Fibroblast of pulmonary artery (primary cell): Measurements from ENCODE around the gene FGFR2.
A peak's percentile ranks its signal among the peaks of the same experiment; 100 is the strongest.

ENCODE experiments used
- DNase-seq: peaks from one replicate; pipeline ENCODE4 v3.0.0-alpha.2; 2010; ENCODE audit warnings: low read depth
- H3K4me3 ChIP-seq: replicated peaks from 2 replicates; pipeline ENCODE4 v1.5.1; 2011; ENCODE audit warnings: low read depth, mild to moderate bottlenecking, control low read depth, low read length, moderate library complexity
- TF ChIP-seq, protein P1 (sequence below): IDR thresholded peaks from 2 replicates; pipeline ENCODE4 v1.5.1; 2011; ENCODE audit warnings: mild to moderate bottlenecking, control low read depth, low read length, inconsistent platforms; ENCODE audit errors: missing control alignments

Gene FGFR2

GRCh38 chr10:121611393-121612159 is 13.3 kb upstream of the FGFR2 start:
- TF ChIP-seq, protein P1, sequence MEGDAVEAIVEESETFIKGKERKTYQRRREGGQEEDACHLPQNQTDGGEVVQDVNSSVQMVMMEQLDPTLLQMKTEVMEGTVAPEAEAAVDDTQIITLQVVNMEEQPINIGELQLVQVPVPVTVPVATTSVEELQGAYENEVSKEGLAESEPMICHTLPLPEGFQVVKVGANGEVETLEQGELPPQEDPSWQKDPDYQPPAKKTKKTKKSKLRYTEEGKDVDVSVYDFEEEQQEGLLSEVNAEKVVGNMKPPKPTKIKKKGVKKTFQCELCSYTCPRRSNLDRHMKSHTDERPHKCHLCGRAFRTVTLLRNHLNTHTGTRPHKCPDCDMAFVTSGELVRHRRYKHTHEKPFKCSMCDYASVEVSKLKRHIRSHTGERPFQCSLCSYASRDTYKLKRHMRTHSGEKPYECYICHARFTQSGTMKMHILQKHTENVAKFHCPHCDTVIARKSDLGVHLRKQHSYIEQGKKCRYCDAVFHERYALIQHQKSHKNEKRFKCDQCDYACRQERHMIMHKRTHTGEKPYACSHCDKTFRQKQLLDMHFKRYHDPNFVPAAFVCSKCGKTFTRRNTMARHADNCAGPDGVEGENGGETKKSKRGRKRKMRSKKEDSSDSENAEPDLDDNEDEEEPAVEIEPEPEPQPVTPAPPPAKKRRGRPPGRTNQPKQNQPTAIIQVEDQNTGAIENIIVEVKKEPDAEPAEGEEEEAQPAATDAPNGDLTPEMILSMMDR: no peak

GRCh38 chr10:121610798-121611323 is 12.6 kb upstream of the FGFR2 start:
- no peak overlapping the region for H3K4me3 ChIP-seq
- TF ChIP-seq, protein P1: no peak
- DNase-seq: no peak

More at GRCh38 chr10:121611393-121612159, 13.3 kb upstream of the FGFR2 start:
- H3K4me3 ChIP-seq: no peak overlapping the region
- DNase-seq: no peak

DNA sequence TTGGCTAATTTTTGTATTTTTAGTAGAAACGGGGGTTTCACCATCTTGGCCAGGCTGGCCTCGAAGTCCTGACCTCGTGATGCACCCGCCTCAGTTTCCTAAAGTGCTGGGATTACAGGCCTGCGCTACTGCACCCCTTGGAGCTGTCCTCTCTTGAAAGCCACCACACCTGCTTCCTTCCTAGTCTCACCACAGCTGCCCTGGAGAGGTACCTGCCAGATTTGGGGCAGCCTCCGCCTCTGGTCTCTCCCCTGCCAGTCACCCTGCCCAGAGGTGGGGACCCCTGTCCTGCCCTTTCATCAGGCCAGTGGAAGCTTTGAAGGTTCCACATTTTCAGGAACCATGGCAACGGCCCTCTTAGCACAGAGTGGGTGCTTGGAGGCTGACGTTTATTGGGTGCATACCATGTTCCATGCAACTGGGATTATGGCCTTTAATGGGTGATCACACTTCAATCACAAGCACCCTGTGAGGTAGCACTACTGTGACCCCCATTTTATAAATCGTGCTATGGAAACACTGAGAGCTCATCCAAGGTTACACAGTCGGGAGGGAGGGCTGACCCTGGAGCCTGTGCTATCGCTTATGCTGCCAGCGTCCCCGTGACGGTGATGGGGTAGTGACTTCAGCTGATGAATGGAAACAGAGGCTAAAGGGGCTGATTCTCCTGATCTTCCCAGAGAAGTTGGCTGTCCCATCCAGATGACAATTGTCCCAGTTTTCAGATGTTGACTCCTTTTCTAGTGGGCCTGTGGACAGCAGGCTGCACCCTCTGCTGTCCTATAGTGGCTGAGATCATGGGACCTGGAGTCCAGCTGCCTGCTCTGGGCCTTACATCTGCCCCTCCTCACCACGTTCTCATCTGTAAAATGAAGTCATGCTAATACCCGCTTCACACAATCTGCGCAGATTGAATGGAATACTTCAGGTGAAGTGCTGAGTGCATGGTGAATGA is 11.5 kb upstream of the FGFR2 start:
- H3K4me3 ChIP-seq: no peak overlapping the region
- no peak for DNase-seq
- TF ChIP-seq, protein P1: no peak

DNA sequence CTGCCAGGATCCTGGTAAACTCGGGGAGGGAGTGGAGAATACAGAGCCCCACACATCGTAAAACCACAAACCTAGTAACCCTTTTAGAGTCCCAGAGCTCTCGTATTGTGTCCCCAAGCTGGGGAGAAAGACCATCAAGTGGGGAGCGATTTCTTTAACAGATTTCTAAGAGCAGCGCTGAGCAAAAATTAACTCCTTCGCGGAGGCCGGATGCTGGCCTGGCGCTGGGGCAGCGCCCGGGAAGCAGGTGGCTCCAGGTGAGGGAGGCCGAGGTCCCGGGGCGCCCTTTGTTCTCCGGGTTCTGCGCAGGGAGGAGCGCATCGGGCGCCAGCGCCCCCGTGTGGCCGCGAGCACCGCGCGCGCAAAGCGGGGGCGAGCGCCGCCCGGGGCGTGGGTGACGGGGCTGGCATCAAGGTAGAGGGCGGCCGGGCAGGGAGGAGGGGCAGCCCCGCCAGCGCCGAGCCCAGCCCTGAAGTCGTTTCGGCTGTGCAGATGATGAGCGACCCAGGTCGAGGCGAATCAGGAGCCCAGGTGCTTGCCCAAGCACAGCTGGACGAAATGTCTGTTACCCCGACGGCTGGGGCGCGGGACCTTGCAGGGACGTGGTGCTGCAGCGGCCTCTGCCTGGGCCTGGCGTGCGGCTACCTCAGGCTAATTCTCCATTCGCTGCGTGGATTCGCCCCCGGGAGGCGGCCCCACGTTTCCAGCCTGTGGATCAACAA is 10.4 kb upstream of the FGFR2 start:
- TF ChIP-seq, protein P1: peak; percentile 11
- peak overlapping the region; percentile 24 for H3K4me3 ChIP-seq
- no peak for DNase-seq

DNA sequence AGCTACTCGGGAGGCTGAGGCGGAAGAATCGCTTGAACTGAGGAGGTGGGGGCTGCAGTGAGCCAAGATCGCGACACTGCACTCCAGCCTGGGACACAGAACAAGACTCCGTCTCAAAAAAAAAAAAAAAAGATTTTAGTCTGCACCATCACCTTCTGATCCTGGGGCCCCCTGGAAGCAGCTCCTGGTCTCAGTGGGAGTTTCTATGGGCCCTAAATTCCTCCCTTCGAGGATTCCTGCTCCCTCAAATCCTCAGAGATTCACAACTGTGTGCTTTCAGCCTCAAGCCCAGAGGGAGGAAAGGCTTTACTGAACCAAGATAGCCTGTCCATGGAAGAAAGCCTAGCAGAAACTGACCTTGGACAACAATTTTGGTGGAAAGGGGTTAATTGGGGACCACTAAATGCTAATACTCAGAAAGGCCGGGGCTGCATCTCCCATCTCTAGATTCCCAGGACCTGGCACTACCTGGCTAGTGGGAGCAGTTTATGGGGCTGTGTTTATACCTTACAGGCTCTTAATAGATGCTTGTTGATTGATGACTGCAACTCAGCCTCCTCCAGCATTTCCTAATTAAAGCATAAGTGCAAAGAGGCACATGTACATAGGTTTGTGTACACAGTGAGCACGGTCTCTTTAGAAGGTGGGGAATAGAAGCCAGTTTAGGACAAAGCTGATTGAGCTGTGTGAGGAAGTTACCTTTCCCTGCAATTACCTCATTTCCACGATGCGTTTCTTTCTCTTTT is 9.2 kb upstream of the FGFR2 start:
- DNase-seq: no peak
- no peak overlapping the region for H3K4me3 ChIP-seq
- TF ChIP-seq, protein P1: no peak

- DNase-seq: no peak
- no peak overlapping the region for H3K4me3 ChIP-seq
- TF ChIP-seq, protein P1: no peak
Observed at GRCh38 chr10:121605708-121606107, 7.5 kb upstream of the FGFR2 start.
